ENCODE results near the gene SLC38A11. TPM values are rescaled to one million over a fixed set of nuclear protein-coding genes. Genes with fewer than 3 reads are reported as not detected.

SLC38A11 gene
- total RNA-seq, 2 experiments from 2014 or later = not detected

- POLR2A ChIA-PET = no interaction called here
- Mint-ChIP-seq H3K4me1 (no peaks in the 10 kb centered on the region), H3K27me3 (peaks cover 3% of the 10 kb centered on the region), H3K4me3 (no peak overlapping the region), H3K9me3 (no peaks in the 10 kb centered on the region), H3K27ac (no peak overlapping the region), H3K36me3 (no peaks in the 10 kb centered on the region)
- DNase-seq (no peak), ATAC-seq (ENCODE audit: low read depth) (no peak)
Observed at GRCh38 chr2:164917296-164917903, 37.9 kb downstream of the SLC38A11 start.

GRCh38 chr2:164915566-164915965, 39.8 kb downstream of the SLC38A11 start:
- Mint-ChIP-seq H3K4me1 (no peaks in the 10 kb centered on the region), H3K27ac (no peak overlapping the region), H3K27me3 (no peaks in the 10 kb centered on the region), H3K9me3 (no peaks in the 10 kb centered on the region), H3K4me3 (no peak overlapping the region), H3K36me3 (no peaks in the 10 kb centered on the region)
- POLR2A ChIA-PET = no interaction called here
- ATAC-seq (ENCODE audit: low read depth) (no peak), DNase-seq (no peak)

GRCh38 chr2:164913640-164914350, 41.5 kb downstream of the SLC38A11 start:
- ATAC-seq (ENCODE audit: low read depth) (no peak), DNase-seq (no peak)

DNA sequence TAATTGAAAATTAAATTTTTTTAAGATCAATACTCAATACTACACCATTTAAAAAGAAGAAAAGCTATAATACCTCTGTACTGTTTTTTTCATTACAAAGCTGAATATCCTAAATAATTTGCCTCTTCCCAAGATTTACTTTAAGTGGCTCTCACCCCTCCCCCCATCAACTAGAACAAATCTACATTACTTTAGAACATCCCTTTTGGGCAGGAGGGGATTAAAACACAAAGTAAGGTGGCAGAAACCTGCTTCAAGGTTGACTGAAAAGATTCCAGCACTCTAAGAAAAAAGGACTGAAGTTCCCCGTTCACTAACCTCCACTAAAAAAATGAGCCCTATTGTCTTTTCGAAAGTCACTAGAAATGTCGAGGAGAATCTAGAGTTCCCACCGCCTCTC, 42.3 kb downstream of the SLC38A11 start:
- Mint-ChIP-seq H3K9me3 (no peaks in the 10 kb centered on the region), H3K4me1 (peaks cover 4% of the 10 kb centered on the region), H3K27ac (no peak overlapping the region), H3K4me3 (no peak overlapping the region), H3K36me3 (no peaks in the 10 kb centered on the region), H3K27me3 (no peaks in the 10 kb centered on the region)
- POLR2A ChIA-PET = no interaction called here
- ATAC-seq (ENCODE audit: low read depth) (no peak), DNase-seq (no peak)

More at GRCh38 chr2:164913640-164914350, 41.5 kb downstream of the SLC38A11 start:
- Mint-ChIP-seq H3K4me1 (peaks cover 4% of the 10 kb centered on the region), H3K27ac (no peak overlapping the region), H3K9me3 (no peaks in the 10 kb centered on the region), H3K36me3 (no peaks in the 10 kb centered on the region), H3K27me3 (no peaks in the 10 kb centered on the region), H3K4me3 (no peak overlapping the region)
- POLR2A ChIA-PET = no interaction called here

DNA sequence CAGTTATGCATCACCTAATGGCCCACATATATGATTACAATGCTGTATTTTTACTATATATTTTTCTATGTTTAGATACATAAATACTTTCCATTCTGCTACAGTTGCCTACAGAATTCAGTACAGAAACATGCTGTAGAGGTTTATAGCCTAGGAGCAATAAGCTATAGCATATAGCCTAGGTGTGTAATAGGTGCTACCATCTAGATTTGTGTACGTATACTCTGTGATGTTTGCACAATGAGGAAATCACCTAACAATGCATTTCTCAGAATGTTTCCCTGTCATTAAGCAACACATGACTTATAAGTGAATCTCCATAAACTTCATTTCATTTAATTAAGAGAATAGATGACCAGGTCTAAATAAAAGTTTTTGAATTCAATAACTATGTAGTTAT, 43.5 kb downstream of the SLC38A11 start:
- H3K9me3 Mint-ChIP-seq = no peaks in the 10 kb centered on the region
- H3K27ac Mint-ChIP-seq = no peak overlapping the region
- H3K4me3 Mint-ChIP-seq = no peak overlapping the region
- no peaks in the 10 kb centered on the region for H3K36me3 Mint-ChIP-seq
- H3K27me3 Mint-ChIP-seq = no peaks in the 10 kb centered on the region
- H3K4me1 Mint-ChIP-seq = peaks cover 4% of the 10 kb centered on the region
- DNase-seq = no peak
- ATAC-seq (ENCODE audit: low read depth) = no peak
- POLR2A ChIA-PET = no interaction called here

DNA sequence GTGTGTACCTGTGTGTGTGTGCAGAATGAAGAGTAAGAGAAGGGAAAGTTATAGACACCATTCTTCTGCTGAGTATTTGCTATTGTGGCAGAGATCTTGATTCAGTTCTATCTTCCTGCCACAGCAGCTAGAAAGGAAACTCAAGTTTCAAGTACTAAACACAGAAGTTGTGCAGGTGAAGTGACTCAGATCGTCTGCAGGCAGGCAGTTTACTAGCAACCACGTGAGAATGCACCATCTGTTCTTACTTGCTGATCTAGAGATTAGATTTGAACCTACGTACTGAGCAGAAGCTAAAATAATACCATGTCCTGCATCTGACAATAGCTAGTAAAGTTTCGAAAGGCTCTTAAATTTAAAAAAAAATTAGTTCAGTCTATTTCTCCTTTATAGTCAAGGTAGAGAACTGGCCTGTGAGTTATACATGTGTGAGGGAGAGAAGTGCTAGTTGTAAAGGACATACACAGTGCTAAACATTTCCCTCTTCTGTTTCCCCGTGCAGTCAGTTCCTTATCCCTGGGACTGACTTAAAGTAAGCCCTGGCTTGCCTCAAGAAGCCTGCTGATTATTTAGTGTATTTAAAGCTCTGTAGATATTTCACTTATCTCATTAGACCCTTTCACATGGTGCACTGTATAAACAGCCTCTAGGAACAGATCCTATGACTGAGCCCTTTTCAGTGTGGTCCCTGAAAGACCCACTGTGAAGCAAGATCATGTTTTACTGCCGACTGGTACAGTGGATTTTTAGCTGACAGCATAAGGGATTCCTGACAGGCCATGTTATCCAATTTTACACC, 45.0 kb downstream of the SLC38A11 start:
- H3K36me3 Mint-ChIP-seq = no peaks in the 10 kb centered on the region
- DNase-seq (no peak), ATAC-seq (ENCODE audit: low read depth) (peak; percentile 60)
- H3K4me3 Mint-ChIP-seq = no peak overlapping the region
- peak overlapping the region; percentile 19 for H3K27ac Mint-ChIP-seq
- H3K4me1 Mint-ChIP-seq = peaks cover 4% of the 10 kb centered on the region
- H3K27me3 Mint-ChIP-seq = no peaks in the 10 kb centered on the region
- POLR2A ChIA-PET = no interaction called here
- H3K9me3 Mint-ChIP-seq = no peaks in the 10 kb centered on the region

- H3K27me3 Mint-ChIP-seq = peaks cover 2% of the 10 kb centered on the region
- H3K36me3 Mint-ChIP-seq = no peaks in the 10 kb centered on the region
- H3K9me3 Mint-ChIP-seq = no peaks in the 10 kb centered on the region
- H3K27ac Mint-ChIP-seq = no peak overlapping the region
- ATAC-seq (ENCODE audit: low read depth) = no peak
- peaks cover 4% of the 10 kb centered on the region for H3K4me1 Mint-ChIP-seq
- no peak overlapping the region for H3K4me3 Mint-ChIP-seq
- POLR2A ChIA-PET = no interaction called here
- DNase-seq = no peak
Observed at GRCh38 chr2:164906947-164907346, 48.4 kb downstream of the SLC38A11 start.

DNA sequence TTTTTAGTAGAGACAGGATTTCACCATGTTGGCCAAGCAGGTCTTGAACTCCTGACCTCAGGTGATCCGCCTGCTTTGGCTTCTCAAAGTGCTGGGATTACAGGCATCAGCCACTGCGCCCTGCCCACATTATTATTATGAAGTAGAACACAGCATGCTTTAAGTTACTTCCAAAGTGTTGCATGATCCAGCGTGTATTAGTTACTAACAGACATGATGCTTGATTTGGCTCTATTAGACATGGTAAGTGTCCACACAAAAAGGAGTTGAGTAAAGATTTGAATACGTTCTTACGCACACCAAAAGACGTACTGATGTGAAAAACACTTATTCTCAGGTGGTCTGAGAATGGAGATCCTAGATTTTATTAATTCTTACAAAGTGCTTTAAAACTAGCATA, 50.0 kb downstream of the SLC38A11 start:
- Mint-ChIP-seq H3K27me3 (peaks cover 2% of the 10 kb centered on the region), H3K4me1 (peaks cover 4% of the 10 kb centered on the region), H3K27ac (no peak overlapping the region), H3K4me3 (no peak overlapping the region), H3K9me3 (no peaks in the 10 kb centered on the region), H3K36me3 (no peaks in the 10 kb centered on the region)
- DNase-seq (no peak), ATAC-seq (ENCODE audit: low read depth) (no peak)
- POLR2A ChIA-PET = no interaction called here

GRCh38 chr2:164903951-164904350, 51.4 kb downstream of the SLC38A11 start:
- Mint-ChIP-seq H3K27me3 (peaks cover 9% of the 10 kb centered on the region), H3K4me1 (no peaks in the 10 kb centered on the region), H3K27ac (no peak overlapping the region), H3K9me3 (no peaks in the 10 kb centered on the region), H3K4me3 (no peak overlapping the region), H3K36me3 (no peaks in the 10 kb centered on the region)
- no peak for ATAC-seq (ENCODE audit: low read depth)
- no peak for DNase-seq
- POLR2A ChIA-PET = no interaction called here

DNA sequence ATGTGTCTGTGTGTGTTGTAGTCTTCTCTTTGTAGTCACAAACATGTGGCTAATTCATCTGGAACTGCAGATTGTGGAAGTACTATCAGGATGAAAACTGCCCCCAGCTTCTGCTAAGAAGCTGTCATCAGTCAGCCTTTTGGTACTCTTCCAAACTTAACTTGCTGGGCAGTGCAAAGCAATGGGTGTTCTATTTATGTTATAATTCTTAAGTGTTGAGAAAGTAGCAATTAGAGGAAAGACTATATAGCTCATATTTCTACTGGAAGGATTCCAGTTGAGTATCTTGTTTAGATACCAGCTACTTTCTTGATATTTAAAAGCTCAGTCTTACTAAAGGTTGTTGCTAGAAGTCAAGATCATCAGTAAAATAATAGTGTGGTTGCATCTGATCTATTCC, 52.1 kb downstream of the SLC38A11 start:
- no peak overlapping the region for H3K27ac Mint-ChIP-seq
- DNase-seq (no peak), ATAC-seq (ENCODE audit: low read depth) (no peak)
- no peaks in the 10 kb centered on the region for H3K36me3 Mint-ChIP-seq
- H3K4me3 Mint-ChIP-seq = no peak overlapping the region
- no peaks in the 10 kb centered on the region for H3K4me1 Mint-ChIP-seq
- no peaks in the 10 kb centered on the region for H3K9me3 Mint-ChIP-seq
- POLR2A ChIA-PET = no interaction called here
- peaks cover 9% of the 10 kb centered on the region for H3K27me3 Mint-ChIP-seq

DNA sequence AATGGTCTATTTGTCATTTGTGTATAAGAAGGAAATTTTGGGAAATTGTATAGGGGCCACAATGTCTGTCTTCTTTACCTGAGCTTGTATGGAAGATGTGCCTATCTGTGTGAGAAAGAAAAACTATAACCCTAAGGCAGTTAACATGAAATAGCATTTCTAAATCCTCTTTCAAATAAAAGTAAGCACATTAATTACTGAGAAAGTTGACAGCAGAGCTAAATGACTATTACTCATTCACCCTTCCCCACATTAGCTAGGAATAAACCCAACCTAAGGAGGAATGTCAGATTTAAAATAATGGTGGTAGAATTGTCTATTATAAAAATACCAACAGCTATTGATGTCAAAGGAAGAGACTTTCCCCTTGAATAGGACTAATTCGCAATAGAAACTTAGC, 56.2 kb downstream of the SLC38A11 start:
- Mint-ChIP-seq H3K27me3 (peaks cover 12% of the 10 kb centered on the region), H3K4me1 (peaks cover 5% of the 10 kb centered on the region), H3K27ac (no peak overlapping the region), H3K36me3 (no peaks in the 10 kb centered on the region), H3K4me3 (no peak overlapping the region), H3K9me3 (no peaks in the 10 kb centered on the region)
- POLR2A ChIA-PET = no interaction called here
- no peak for ATAC-seq (ENCODE audit: low read depth)
- no peak for DNase-seq

GRCh38 chr2:164898475-164898874, 56.9 kb downstream of the SLC38A11 start:
- H3K4me3 Mint-ChIP-seq = no peak overlapping the region
- no peak overlapping the region for H3K27ac Mint-ChIP-seq
- H3K9me3 Mint-ChIP-seq = no peaks in the 10 kb centered on the region
- no peak for ATAC-seq (ENCODE audit: low read depth)
- POLR2A ChIA-PET = no interaction called here
- DNase-seq = no peak
- H3K27me3 Mint-ChIP-seq = peaks cover 9% of the 10 kb centered on the region
- peaks cover 5% of the 10 kb centered on the region for H3K4me1 Mint-ChIP-seq
- H3K36me3 Mint-ChIP-seq = no peaks in the 10 kb centered on the region

DNA sequence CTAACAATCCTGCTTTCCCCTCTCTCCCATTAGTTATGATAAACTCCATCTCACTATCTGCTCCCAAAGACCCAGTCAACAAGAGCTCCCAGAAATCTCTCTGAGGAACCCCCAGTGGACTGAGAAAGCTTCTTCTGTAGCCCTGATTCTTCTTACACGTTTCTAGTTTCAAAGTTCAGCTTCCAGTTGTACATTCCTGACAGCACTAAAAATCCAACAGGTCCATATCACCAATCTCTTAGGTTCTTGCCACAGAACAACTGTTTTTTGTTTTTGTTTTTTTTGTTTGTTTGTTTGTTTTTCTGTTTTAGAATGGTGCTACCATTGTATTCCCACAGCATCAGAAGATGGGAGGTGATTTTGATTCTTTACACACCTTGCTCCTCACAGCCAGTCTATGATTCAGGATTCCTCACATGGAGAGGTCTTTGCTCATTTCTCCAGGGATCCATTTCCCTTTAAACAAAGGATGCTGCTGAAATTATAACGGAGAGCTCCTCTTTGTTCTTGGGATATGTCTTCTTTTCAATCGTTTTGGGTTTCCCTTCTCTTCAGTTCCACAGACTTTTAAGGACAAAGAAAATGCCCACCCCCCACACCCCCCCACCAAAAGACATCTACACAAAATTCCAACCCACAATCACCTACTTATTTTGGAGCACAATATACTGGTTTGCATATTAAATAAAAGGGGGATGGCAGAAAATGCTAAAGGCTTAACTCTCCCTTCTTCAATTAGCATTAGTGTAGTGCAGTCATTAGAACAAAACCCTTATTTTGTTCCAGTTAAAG, 57.7 kb downstream of the SLC38A11 start:
- H3K36me3 Mint-ChIP-seq = no peaks in the 10 kb centered on the region
- H3K4me1 Mint-ChIP-seq = peaks cover 5% of the 10 kb centered on the region
- peaks cover 9% of the 10 kb centered on the region for H3K27me3 Mint-ChIP-seq
- POLR2A ChIA-PET = no interaction called here
- H3K4me3 Mint-ChIP-seq = no peak overlapping the region
- H3K9me3 Mint-ChIP-seq = no peaks in the 10 kb centered on the region
- no peak overlapping the region for H3K27ac Mint-ChIP-seq
- DNase-seq (no peak), ATAC-seq (ENCODE audit: low read depth) (no peak)
